ENCODE data around the gene RUVBL1.

Gene RUVBL1

GRCh38 chr3:128083396-128083795 is 40.2 kb downstream of the RUVBL1 start:
- no peak for DNase-seq (ENCODE audit: low read depth, low spot score)

- DNase-seq (ENCODE audit: low read depth, low spot score): no peak
Measured at GRCh38 chr3:128082546-128082945, 41.1 kb downstream of the RUVBL1 start.

GRCh38 chr3:128081846-128082245 is 41.8 kb downstream of the RUVBL1 start:
- DNase-seq (ENCODE audit: low read depth, low spot score): no peak

- no peak for DNase-seq (ENCODE audit: low read depth, low spot score)
Measured at GRCh38 chr3:128081226-128081625, 42.4 kb downstream of the RUVBL1 start.

- no peak for DNase-seq (ENCODE audit: low read depth, low spot score)
Measured at GRCh38 chr3:128080323-128081080, 43.1 kb downstream of the RUVBL1 start.

GRCh38 chr3:128079823-128080222 is 43.8 kb downstream of the RUVBL1 start:
- no peak for DNase-seq (ENCODE audit: low read depth, low spot score)

- DNase-seq (ENCODE audit: low read depth, low spot score): no peak
Measured at GRCh38 chr3:128078875-128079274, 44.7 kb downstream of the RUVBL1 start.

GRCh38 chr3:128078322-128078721 is 45.3 kb downstream of the RUVBL1 start:
- no peak for DNase-seq (ENCODE audit: low read depth, low spot score)

GRCh38 chr3:128077665-128078064 is 45.9 kb downstream of the RUVBL1 start:
- no peak for DNase-seq (ENCODE audit: low read depth, low spot score)

- DNase-seq (ENCODE audit: low read depth, low spot score): no peak
Measured at GRCh38 chr3:128077202-128077624, 46.4 kb downstream of the RUVBL1 start.

- no peak for DNase-seq (ENCODE audit: low read depth, low spot score)
Measured at GRCh38 chr3:128076483-128077201, 47.0 kb downstream of the RUVBL1 start.

GRCh38 chr3:128075522-128076482 is 47.8 kb downstream of the RUVBL1 start:
- DNase-seq (ENCODE audit: low read depth, low spot score): no peak

- DNase-seq (ENCODE audit: low read depth, low spot score): no peak
Measured at GRCh38 chr3:128074851-128075521, 48.6 kb downstream of the RUVBL1 start.

- no peak for DNase-seq (ENCODE audit: low read depth, low spot score)
Measured at GRCh38 chr3:128073807-128074206, 49.8 kb downstream of the RUVBL1 start.

- no peak for DNase-seq (ENCODE audit: low read depth, low spot score)
Measured at GRCh38 chr3:128073185-128073725, 50.4 kb downstream of the RUVBL1 start.

- DNase-seq (ENCODE audit: low read depth, low spot score): no peak
Measured at GRCh38 chr3:128072454-128073184, 51.0 kb downstream of the RUVBL1 start.

GRCh38 chr3:128071771-128072453 is 51.7 kb downstream of the RUVBL1 start:
- no peak for DNase-seq (ENCODE audit: low read depth, low spot score)

- no peak for DNase-seq (ENCODE audit: low read depth, low spot score)
Measured at GRCh38 chr3:128070898-128071591, 52.6 kb downstream of the RUVBL1 start.

GRCh38 chr3:128069271-128069670 is 54.3 kb downstream of the RUVBL1 start:
- DNase-seq (ENCODE audit: low read depth, low spot score): no peak

Measured in iPS DF 19.7 (cell line).